AG10803 (cell line): ENCODE results near the gene IGF2.

ENCODE experiments used
- DNase-seq: peaks from one replicate; pipeline ENCODE4 v3.0.0; 2010; ENCODE audit warnings: low read depth
- H3K4me3 ChIP-seq: 2 replicates; pipeline ENCODE4 v1.5.1; 2011; ENCODE audit warnings: mild to moderate bottlenecking, low read length, control low read depth
- CTCF ChIP-seq: conservative IDR thresholded peaks from 2 replicates; pipeline ENCODE4 v1.5.1; 2011; ENCODE audit warnings: mild to moderate bottlenecking, low read length, control low read depth, inconsistent platforms

The IGF2 gene

GRCh38 chr11:2151500-2152257, 12.5 kb upstream of the IGF2 start:
- no peak overlapping the region for H3K4me3 ChIP-seq
- TF ChIP-seq CTCF: peak; percentile 75
- DNase-seq: peak; percentile 58

GRCh38 chr11:2149864-2150847, 11.0 kb upstream of the IGF2 start:
- DNase-seq: peak; percentile 47
- peak; percentile 63 for TF ChIP-seq CTCF
- no peak overlapping the region for H3K4me3 ChIP-seq

GRCh38 chr11:2149460-2149859, 10.3 kb upstream of the IGF2 start:
- no peak overlapping the region for H3K4me3 ChIP-seq
- DNase-seq: no peak
- TF ChIP-seq CTCF: no peak

GRCh38 chr11:2148595-2148994, 9.4 kb upstream of the IGF2 start:
- no peak for DNase-seq
- H3K4me3 ChIP-seq: no peak overlapping the region
- no peak for TF ChIP-seq CTCF

- no peak overlapping the region for H3K4me3 ChIP-seq
- no peak for DNase-seq
- no peak for TF ChIP-seq CTCF
Observed at GRCh38 chr11:2147391-2147790, 8.2 kb upstream of the IGF2 start.

- DNase-seq: no peak
- H3K4me3 ChIP-seq: no peak overlapping the region
- TF ChIP-seq CTCF: no peak
Observed at GRCh38 chr11:2146051-2146450, 6.9 kb upstream of the IGF2 start.
